Spleen (tissue), 7 donors: ENCODE results near the gene ITGAV.

Experiments used
- CTCF ChIP-seq, 11 experiments: fragments of 200-600 bp in 7 of 11; fragments of 450-650 bp in 4 of 11; sonication (generic) in 4 of 11; IDR thresholded peaks in 8 of 11; conservative IDR thresholded peaks in 3 of 11; 1 replicate in 7 of 11; 2 replicates in 4 of 11; pipeline versions ENCODE4 v1.4.0 to v1.8.0; 2016 to 2021; ENCODE audit warnings: antibody characterized with exemption in 11 of 11, inconsistent platforms in 4 of 11, mild to moderate bottlenecking in 1 of 11
- POLR2A ChIP-seq, 3 donors: fragments of 450-650 bp; IDR thresholded peaks; one replicate each; pipeline ENCODE4 v1.5.1; 2017; ENCODE audit warnings: antibody characterized with exemption in 3 of 3, mild to moderate bottlenecking in 1 of 3
- donor health status: DM: no; HTN: no; CAD: no; lungs with moderate emphysema.
- donor health status: DM: no; HTN: no; CAD: no.
- donor health status: DM: no; HTN: no; CAD: no.

- TF ChIP-seq POLR2A (IDR thresholded peaks at IDR 0.05) (no peak), CTCF (IDR thresholded peaks at IDR 0.05 in 8 of 11, conservative IDR thresholded peaks at IDR 0.05 in 3 of 11) (no peak)
Observed at GRCh38 chr2:186576614-186577013, 13.2 kb upstream of the ITGAV start.
